WTC11 (cell line): Measurements from ENCODE around the gene HOXA9. TPM values are rescaled to one million over a fixed set of nuclear protein-coding genes. Genes with fewer than 3 reads are reported as not detected.

Source experiments
- ATAC-seq: fragments of 200-7000 bp; cut with Tn5 transposase; 2 replicates; pipeline ENCODE4 v1.10.0; 2021; ENCODE audit warnings: mild to moderate bottlenecking, moderate library complexity
- CTCF ChIA-PET: fragments of 300-600 bp; sonication (Branson Sonifier 250); formaldehyde crosslinking; loops from one replicate; lab custom pipeline; 2021; ENCODE audit warnings: antibody characterized with exemption; lab: Charles Lee
- POLR2A ChIA-PET: fragments of 350-600 bp; sonication (Branson Sonifier 250); formaldehyde crosslinking; loops from one replicate; lab custom pipeline; 2021; ENCODE audit warnings: antibody characterized with exemption; lab: Charles Lee
- DNase-seq: peaks from one replicate; pipeline ENCODE4 v3.0.0; 2021; ENCODE audit warnings: low spot score
- H3K27ac Mint-ChIP-seq: 2 replicates; pipeline ENCODE4 v1.8.0; 2021; ENCODE audit warnings: mixed read lengths
- H3K27me3 Mint-ChIP-seq: 2 replicates; pipeline ENCODE4 v1.8.0; 2021; ENCODE audit warnings: low read depth, mild to moderate bottlenecking, moderate library complexity, mixed read lengths
- H3K36me3 Mint-ChIP-seq: 2 replicates; pipeline ENCODE4 v1.8.0; 2021; ENCODE audit warnings: mixed read lengths
- H3K4me1 Mint-ChIP-seq: 2 replicates; pipeline ENCODE4 v1.8.0; 2022; ENCODE audit warnings: mixed read lengths
- H3K4me3 Mint-ChIP-seq: 2 replicates; pipeline ENCODE4 v1.8.0; 2021; ENCODE audit warnings: mild to moderate bottlenecking, moderate library complexity, mixed read lengths
- H3K9me3 Mint-ChIP-seq: 2 replicates; pipeline ENCODE4 v1.8.0; 2021; ENCODE audit warnings: mixed read lengths
- ATF1 ChIP-seq: sonication (generic); formaldehyde crosslinking; IDR thresholded peaks from 2 replicates; pipeline ENCODE4 v1.8.1; 2023; ENCODE audit warnings: mild to moderate bottlenecking, moderate library complexity, missing genetic modification reagents
- ATF6 ChIP-seq: sonication (generic); formaldehyde crosslinking; IDR thresholded peaks from 2 replicates; pipeline ENCODE4 v1.8.1; 2023; ENCODE audit warnings: mild to moderate bottlenecking, missing genetic modification reagents
- CREB1 ChIP-seq: sonication (generic); formaldehyde crosslinking; IDR thresholded peaks from 2 replicates; pipeline ENCODE4 v1.8.0; 2023; ENCODE audit warnings: mild to moderate bottlenecking, missing genetic modification reagents
- GABPB1 ChIP-seq: sonication (generic); formaldehyde crosslinking; IDR thresholded peaks from 2 replicates; pipeline ENCODE4 v1.8.1; 2023; ENCODE audit warnings: mild to moderate bottlenecking, missing genetic modification reagents
- NFYB ChIP-seq: sonication (generic); formaldehyde crosslinking; conservative IDR thresholded peaks from 2 replicates; pipeline ENCODE4 v1.8.0; 2022; ENCODE audit warnings: low read depth, missing genetic modification reagents
- NR1H2 ChIP-seq: sonication (generic); formaldehyde crosslinking; IDR thresholded peaks from 2 replicates; pipeline ENCODE4 v1.9.0; 2021; ENCODE audit warnings: mild to moderate bottlenecking, moderate library complexity, missing genetic modification reagents
- OVOL2 ChIP-seq: fragments of 250-450 bp; sonication (Bioruptor Pico); IDR thresholded peaks from 2 replicates; pipeline ENCODE4 v1.9.0; 2021; ENCODE audit warnings: mild to moderate bottlenecking, borderline replicate concordance
- TEAD4 ChIP-seq: sonication (generic); formaldehyde crosslinking; IDR thresholded peaks from 2 replicates; pipeline ENCODE4 v1.8.0; 2022; ENCODE audit warnings: mild to moderate bottlenecking, missing genetic modification reagents
- USF1 ChIP-seq: sonication (generic); formaldehyde crosslinking; IDR thresholded peaks from 2 replicates; pipeline ENCODE4 v1.8.0; 2022; ENCODE audit warnings: mild to moderate bottlenecking, missing genetic modification reagents
- ZNF532 ChIP-seq: fragments of 250-450 bp; sonication (Bioruptor Pico); IDR thresholded peaks from 2 replicates; pipeline ENCODE4 v1.9.0; 2021; ENCODE audit warnings: mild to moderate bottlenecking, borderline replicate concordance
- total RNA-seq: library from RNA; stranded (reverse); gene quantifications from 3 replicates; pipeline ENCODE4 v1.2.3, GENCODE V29; 2021
- TF ChIP-seq, protein P1 (sequence below): sonication (generic); formaldehyde crosslinking; IDR thresholded peaks from 2 replicates; pipeline ENCODE4 v1.8.1; 2023; ENCODE audit warnings: mild to moderate bottlenecking, missing genetic modification reagents, borderline replicate concordance
- TF ChIP-seq, protein P2 (sequence below): fragments of 200-600 bp; IDR thresholded peaks from 2 replicates; pipeline ENCODE4 v1.8.0; 2022; ENCODE audit warnings: antibody characterized with exemption
- TF ChIP-seq, protein P3 (sequence below): fragments of 250-450 bp; sonication (Bioruptor Pico); IDR thresholded peaks from 2 replicates; pipeline ENCODE4 v1.9.0; 2021; ENCODE audit warnings: mild to moderate bottlenecking

The HOXA9 gene
- total RNA-seq, 1 experiment from 2014 or later: not detected

DNA sequence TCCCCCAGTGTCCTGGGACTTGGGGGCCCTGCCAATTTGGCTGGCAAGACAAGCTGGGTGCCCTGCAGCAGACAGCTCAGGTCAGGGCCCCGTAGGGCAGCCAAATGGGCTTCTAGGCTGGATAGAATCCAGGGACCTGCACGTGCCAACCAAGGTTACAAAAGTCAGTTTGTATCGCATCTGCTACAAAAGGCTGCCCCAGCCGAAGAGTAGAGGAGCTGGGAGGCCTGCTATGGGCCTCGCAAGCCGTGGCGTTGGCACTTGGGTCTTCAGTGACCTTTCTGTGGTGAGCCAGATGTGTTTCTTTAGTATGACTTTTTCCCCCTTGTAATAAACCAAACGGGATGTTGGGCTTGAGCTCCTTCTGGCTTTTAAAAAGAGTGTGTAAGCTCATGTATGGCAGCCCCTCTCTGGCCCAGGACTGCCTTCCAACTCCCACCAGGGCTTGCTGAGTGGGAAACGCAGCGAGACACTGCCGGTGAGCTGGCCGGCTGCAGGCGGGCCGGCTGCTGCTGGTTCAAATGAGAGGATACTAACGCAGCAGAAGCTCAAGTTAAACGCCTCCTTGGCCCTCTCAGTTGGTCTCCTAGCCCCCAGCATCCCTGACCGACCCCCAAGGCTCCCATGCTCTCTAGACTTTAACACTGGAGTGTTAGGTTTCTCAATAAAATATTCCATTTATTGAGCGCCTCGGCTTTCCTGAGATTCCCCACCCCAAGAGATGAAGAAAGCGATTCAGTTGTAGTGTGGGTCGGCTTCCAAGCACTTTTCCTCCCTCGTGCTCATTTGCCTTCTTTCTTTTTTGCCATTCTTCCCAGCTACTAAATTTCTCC lies 11.8 kb upstream of the HOXA9 start:
- peaks cover 20% of the 10 kb centered on the region for H3K4me1 Mint-ChIP-seq
- H3K36me3 Mint-ChIP-seq: no peaks in the 10 kb centered on the region
- DNase-seq (no peak), ATAC-seq (no peak)
- ChIA-PET POLR2A (interaction anchor here (0.6 kb wide), 1 partner anchor 23 kb away, joined by 3 read pairs; no protein-coding TSS in a partner anchor), CTCF (interaction anchor here (1.0 to 2.3 kb wide), 3 partner anchors 8 to 19 kb away, joined by 4 to 9 read pairs (median 6); partner anchors contain the start of genes HOXA11 and HOXA9)
- H3K9me3 Mint-ChIP-seq: no peaks in the 10 kb centered on the region
- H3K27ac Mint-ChIP-seq: no peak overlapping the region
- peaks cover 99% of the 10 kb centered on the region for H3K27me3 Mint-ChIP-seq
- H3K4me3 Mint-ChIP-seq: no peak overlapping the region
- no peak for TF ChIP-seq NR1H2
- TF ChIP-seq GABPB1 (CRISPR knock-in tag): no peak
- no peak for TF ChIP-seq ATF1
- no peak for TF ChIP-seq ZNF532 (CRISPR knock-in tag)
- TF ChIP-seq, protein P1, sequence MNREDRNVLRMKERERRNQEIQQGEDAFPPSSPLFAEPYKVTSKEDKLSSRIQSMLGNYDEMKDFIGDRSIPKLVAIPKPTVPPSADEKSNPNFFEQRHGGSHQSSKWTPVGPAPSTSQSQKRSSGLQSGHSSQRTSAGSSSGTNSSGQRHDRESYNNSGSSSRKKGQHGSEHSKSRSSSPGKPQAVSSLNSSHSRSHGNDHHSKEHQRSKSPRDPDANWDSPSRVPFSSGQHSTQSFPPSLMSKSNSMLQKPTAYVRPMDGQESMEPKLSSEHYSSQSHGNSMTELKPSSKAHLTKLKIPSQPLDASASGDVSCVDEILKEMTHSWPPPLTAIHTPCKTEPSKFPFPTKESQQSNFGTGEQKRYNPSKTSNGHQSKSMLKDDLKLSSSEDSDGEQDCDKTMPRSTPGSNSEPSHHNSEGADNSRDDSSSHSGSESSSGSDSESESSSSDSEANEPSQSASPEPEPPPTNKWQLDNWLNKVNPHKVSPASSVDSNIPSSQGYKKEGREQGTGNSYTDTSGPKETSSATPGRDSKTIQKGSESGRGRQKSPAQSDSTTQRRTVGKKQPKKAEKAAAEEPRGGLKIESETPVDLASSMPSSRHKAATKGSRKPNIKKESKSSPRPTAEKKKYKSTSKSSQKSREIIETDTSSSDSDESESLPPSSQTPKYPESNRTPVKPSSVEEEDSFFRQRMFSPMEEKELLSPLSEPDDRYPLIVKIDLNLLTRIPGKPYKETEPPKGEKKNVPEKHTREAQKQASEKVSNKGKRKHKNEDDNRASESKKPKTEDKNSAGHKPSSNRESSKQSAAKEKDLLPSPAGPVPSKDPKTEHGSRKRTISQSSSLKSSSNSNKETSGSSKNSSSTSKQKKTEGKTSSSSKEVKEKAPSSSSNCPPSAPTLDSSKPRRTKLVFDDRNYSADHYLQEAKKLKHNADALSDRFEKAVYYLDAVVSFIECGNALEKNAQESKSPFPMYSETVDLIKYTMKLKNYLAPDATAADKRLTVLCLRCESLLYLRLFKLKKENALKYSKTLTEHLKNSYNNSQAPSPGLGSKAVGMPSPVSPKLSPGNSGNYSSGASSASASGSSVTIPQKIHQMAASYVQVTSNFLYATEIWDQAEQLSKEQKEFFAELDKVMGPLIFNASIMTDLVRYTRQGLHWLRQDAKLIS (CRISPR knock-in tag): no peak
- TF ChIP-seq, protein P2, sequence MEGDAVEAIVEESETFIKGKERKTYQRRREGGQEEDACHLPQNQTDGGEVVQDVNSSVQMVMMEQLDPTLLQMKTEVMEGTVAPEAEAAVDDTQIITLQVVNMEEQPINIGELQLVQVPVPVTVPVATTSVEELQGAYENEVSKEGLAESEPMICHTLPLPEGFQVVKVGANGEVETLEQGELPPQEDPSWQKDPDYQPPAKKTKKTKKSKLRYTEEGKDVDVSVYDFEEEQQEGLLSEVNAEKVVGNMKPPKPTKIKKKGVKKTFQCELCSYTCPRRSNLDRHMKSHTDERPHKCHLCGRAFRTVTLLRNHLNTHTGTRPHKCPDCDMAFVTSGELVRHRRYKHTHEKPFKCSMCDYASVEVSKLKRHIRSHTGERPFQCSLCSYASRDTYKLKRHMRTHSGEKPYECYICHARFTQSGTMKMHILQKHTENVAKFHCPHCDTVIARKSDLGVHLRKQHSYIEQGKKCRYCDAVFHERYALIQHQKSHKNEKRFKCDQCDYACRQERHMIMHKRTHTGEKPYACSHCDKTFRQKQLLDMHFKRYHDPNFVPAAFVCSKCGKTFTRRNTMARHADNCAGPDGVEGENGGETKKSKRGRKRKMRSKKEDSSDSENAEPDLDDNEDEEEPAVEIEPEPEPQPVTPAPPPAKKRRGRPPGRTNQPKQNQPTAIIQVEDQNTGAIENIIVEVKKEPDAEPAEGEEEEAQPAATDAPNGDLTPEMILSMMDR: no peak
- TF ChIP-seq OVOL2 (CRISPR knock-in tag): no peak
- TF ChIP-seq CREB1: no peak
- TF ChIP-seq, protein P3, sequence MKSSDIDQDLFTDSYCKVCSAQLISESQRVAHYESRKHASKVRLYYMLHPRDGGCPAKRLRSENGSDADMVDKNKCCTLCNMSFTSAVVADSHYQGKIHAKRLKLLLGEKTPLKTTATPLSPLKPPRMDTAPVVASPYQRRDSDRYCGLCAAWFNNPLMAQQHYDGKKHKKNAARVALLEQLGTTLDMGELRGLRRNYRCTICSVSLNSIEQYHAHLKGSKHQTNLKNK (CRISPR knock-in tag): no peak
- TF ChIP-seq TEAD4: no peak
- TF ChIP-seq ATF6 (CRISPR knock-in tag): no peak

DNA sequence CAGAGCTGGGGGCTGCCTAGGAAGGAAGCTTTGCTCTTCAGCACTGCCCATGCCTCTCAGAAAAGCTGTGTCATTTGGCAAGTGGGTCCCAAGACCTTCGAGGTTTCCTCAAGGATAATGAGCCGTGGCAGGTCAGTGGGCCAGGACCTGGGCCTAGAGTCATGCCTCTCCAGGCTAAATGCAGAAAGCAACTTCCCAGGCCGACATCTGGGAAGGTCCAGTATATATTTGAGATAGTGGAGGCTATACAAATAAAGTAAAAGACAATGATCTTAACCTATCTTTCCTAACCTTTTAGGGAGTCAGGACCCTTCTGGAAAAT lies 11.1 kb upstream of the HOXA9 start:
- TF ChIP-seq NFYB (CRISPR knock-in tag): no peak
- TF ChIP-seq USF1 (CRISPR knock-in tag): no peak
- DNase-seq: no peak
- POLR2A ChIA-PET: no interaction called here

More for the DNA sequence above, 11.1 kb upstream of the HOXA9 start:
- no peak for ATAC-seq
- CTCF ChIA-PET: interaction anchor here (1.2 to 2.3 kb wide), 3 partner anchors 8 to 68 kb away, joined by 4 to 6 read pairs (median 4); partner anchors contain the start of genes HOXA11 and HOXA9
- Mint-ChIP-seq H3K4me3 (no peak overlapping the region), H3K4me1 (peaks cover 25% of the 10 kb centered on the region), H3K27ac (no peak overlapping the region), H3K27me3 (peaks cover 99% of the 10 kb centered on the region), H3K9me3 (no peaks in the 10 kb centered on the region), H3K36me3 (no peaks in the 10 kb centered on the region)
